HepG2 (cell line): ENCODE data around the gene NLE1. TPM values are rescaled to one million over a fixed set of nuclear protein-coding genes. Genes with fewer than 3 reads are reported as not detected.

Experiments
- ARID4A ChIP-seq: sonication (generic); formaldehyde crosslinking; IDR thresholded peaks from 2 replicates; pipeline ENCODE4 v1.5.0; 2020; ENCODE audit warnings: mild to moderate bottlenecking, missing genetic modification reagents, borderline replicate concordance
- DNMT1 ChIP-seq: sonication (generic); formaldehyde crosslinking; IDR thresholded peaks from 2 replicates; pipeline ENCODE4 v1.5.1; 2020; ENCODE audit warnings: mild to moderate bottlenecking, missing genetic modification reagents
- EEA1 ChIP-seq: sonication (generic); formaldehyde crosslinking; IDR thresholded peaks from 2 replicates; pipeline ENCODE4 v1.5.1; 2020; ENCODE audit warnings: mild to moderate bottlenecking, missing genetic modification reagents, borderline replicate concordance
- LCORL ChIP-seq, 2 experiments: fragments of 450-650 bp in 1 of 2; sonication (generic) in 1 of 2; formaldehyde crosslinking in 1 of 2; IDR thresholded peaks; 2 replicates each; pipeline versions ENCODE4 v1.5.0 to v1.6.1; 2017 to 2020; ENCODE audit warnings: antibody characterized with exemption in 1 of 2, missing genetic modification reagents in 1 of 2
- MBNL3 ChIP-seq: fragments of 250-450 bp; sonication (Bioruptor Pico); conservative IDR thresholded peaks from 2 replicates; pipeline ENCODE4 v1.8.0; 2022; ENCODE audit warnings: mild to moderate bottlenecking, inconsistent platforms
- MYC ChIP-seq: sonication (generic); formaldehyde crosslinking; IDR thresholded peaks from 2 replicates; pipeline ENCODE4 v1.9.0; 2021; ENCODE audit warnings: missing genetic modification reagents, borderline replicate concordance
- RFXANK ChIP-seq: IDR thresholded peaks from 2 replicates; pipeline ENCODE4 v1.6.1; 2016
- SKI ChIP-seq: fragments of 450-650 bp; IDR thresholded peaks from one replicate; pipeline ENCODE4 v1.6.1; 2018; ENCODE audit warnings: mild to moderate bottlenecking; ENCODE audit not compliant: partially characterized antibody
- STAG1 ChIP-seq: sonication (generic); formaldehyde crosslinking; IDR thresholded peaks from 2 replicates; pipeline ENCODE4 v1.4.0; 2020; ENCODE audit warnings: missing genetic modification reagents
- ZBTB10 ChIP-seq: sonication (generic); formaldehyde crosslinking; IDR thresholded peaks from 2 replicates; pipeline ENCODE4 v1.4.0; 2020; ENCODE audit warnings: missing genetic modification reagents, borderline replicate concordance
- ZBTB49 ChIP-seq: sonication (generic); formaldehyde crosslinking; IDR thresholded peaks from 2 replicates; pipeline ENCODE4 v1.4.0; 2020; ENCODE audit warnings: missing genetic modification reagents, borderline replicate concordance
- ZC3H13 ChIP-seq: sonication (generic); formaldehyde crosslinking; IDR thresholded peaks from 2 replicates; pipeline ENCODE4 v1.8.1; 2023; ENCODE audit warnings: mild to moderate bottlenecking, missing genetic modification reagents, moderate library complexity
- ZFX ChIP-seq: sonication (generic); formaldehyde crosslinking; IDR thresholded peaks from 2 replicates; pipeline ENCODE4 v1.4.0; 2020; ENCODE audit warnings: mild to moderate bottlenecking, low read depth, missing genetic modification reagents, moderate library complexity
- ZKSCAN1 ChIP-seq: fragments of 150-350 bp; IDR thresholded peaks from 2 replicates; pipeline ENCODE4 v1.6.1; 2014; ENCODE audit warnings: low read length
- ZMYM4 ChIP-seq: sonication (generic); formaldehyde crosslinking; IDR thresholded peaks from 2 replicates; pipeline ENCODE4 v1.8.1; 2023; ENCODE audit warnings: mild to moderate bottlenecking, missing genetic modification reagents
- ZNF18 ChIP-seq: sonication (generic); formaldehyde crosslinking; IDR thresholded peaks from 2 replicates; pipeline ENCODE4 v1.8.0; 2022; ENCODE audit warnings: mild to moderate bottlenecking, missing genetic modification reagents; ENCODE audit not compliant: insufficient replicate concordance
- ZNF572 ChIP-seq: sonication (generic); formaldehyde crosslinking; IDR thresholded peaks from 2 replicates; pipeline ENCODE4 v1.5.1; 2020; ENCODE audit warnings: mild to moderate bottlenecking, missing genetic modification reagents
- ZNF841 ChIP-seq: sonication (generic); formaldehyde crosslinking; IDR thresholded peaks from 2 replicates; pipeline ENCODE4 v1.8.1; 2023; ENCODE audit warnings: missing genetic modification reagents, borderline replicate concordance
- polyA plus RNA-seq, 8 experiments: library from polyadenylated mRNA; depleted of rRNA in 3 of 8; stranded (reverse) in 7 of 8; unstranded in 1 of 8; fragments of >200 nt; fragmentation: Illumina TruSeq in 4 of 8; extraction: Trizol in 4 of 8; gene quantifications; 2 replicates each; pipeline versions ENCODE4 v1.2.1 to v1.2.3, GENCODE V29; 2011 to 2016; ENCODE audit warnings: low read depth in 4 of 8, missing spikeins in 1 of 8, mixed read lengths in 1 of 8; ENCODE audit not compliant: insufficient read depth in 1 of 8
- total RNA-seq, 5 experiments: library from RNA; depleted of rRNA; stranded (reverse); fragments of >200 nt; fragmentation: Illumina TruSeq; extraction: Trizol; gene quantifications; 2 replicates each; pipeline ENCODE4 v1.2.3, GENCODE V29; 2016; ENCODE audit warnings: low read depth in 1 of 5

NLE1 gene
- total and polyA plus RNA-seq, 2 of the 13 experiments (the other 11 are each of a cell fraction or from before 2014, with no cell fraction given): 20.3 to 34.5 TPM

GRCh38 chr17:35119370-35120165 is 22.5 kb downstream of the NLE1 start, which contains the start of gene RAD51D (continued):
- peak; percentile 76; the same call in 1 of the 2 replicates for TF ChIP-seq MYC
- TF ChIP-seq SKI: peak; percentile 61
- no peak for TF ChIP-seq ZNF572 (CRISPR knock-in tag)
- TF ChIP-seq ZBTB49 (CRISPR knock-in tag): no peak
- peak; percentile 90 for TF ChIP-seq ZMYM4 (CRISPR knock-in tag)
- no peak for TF ChIP-seq ZBTB10 (CRISPR knock-in tag)
- TF ChIP-seq ZC3H13 (CRISPR knock-in tag): no peak
- no peak for TF ChIP-seq ZKSCAN1
- no peak for TF ChIP-seq MBNL3 (CRISPR knock-in tag)
- no peak for TF ChIP-seq ZNF841 (CRISPR knock-in tag)
- TF ChIP-seq ZFX (CRISPR knock-in tag): peak; percentile 92
- TF ChIP-seq LCORL (IDR thresholded peaks at IDR 0.05): no peak
- TF ChIP-seq LCORL (CRISPR knock-in tag; IDR thresholded peaks at IDR 0.05): no peak; the same call in 1 of the 2 replicates
- peak; percentile 61; the same call in 1 of the 2 replicates for TF ChIP-seq DNMT1 (CRISPR knock-in tag)
- TF ChIP-seq RFXANK (CRISPR knock-in tag): no peak
- peak; percentile 95 for TF ChIP-seq STAG1 (CRISPR knock-in tag)
- TF ChIP-seq ZNF18 (CRISPR knock-in tag): peak; percentile 70
- peak; percentile 54; the same call in 1 of the 2 replicates for TF ChIP-seq EEA1 (CRISPR knock-in tag)
- TF ChIP-seq ARID4A (CRISPR knock-in tag): peak; percentile 84
